Measurements from ENCODE around the gene MDGA2.

GRCh38 chr14:47509957-47510356 is 165.4 kb downstream of the MDGA2 start:
- TF ChIP-seq, protein P1, sequence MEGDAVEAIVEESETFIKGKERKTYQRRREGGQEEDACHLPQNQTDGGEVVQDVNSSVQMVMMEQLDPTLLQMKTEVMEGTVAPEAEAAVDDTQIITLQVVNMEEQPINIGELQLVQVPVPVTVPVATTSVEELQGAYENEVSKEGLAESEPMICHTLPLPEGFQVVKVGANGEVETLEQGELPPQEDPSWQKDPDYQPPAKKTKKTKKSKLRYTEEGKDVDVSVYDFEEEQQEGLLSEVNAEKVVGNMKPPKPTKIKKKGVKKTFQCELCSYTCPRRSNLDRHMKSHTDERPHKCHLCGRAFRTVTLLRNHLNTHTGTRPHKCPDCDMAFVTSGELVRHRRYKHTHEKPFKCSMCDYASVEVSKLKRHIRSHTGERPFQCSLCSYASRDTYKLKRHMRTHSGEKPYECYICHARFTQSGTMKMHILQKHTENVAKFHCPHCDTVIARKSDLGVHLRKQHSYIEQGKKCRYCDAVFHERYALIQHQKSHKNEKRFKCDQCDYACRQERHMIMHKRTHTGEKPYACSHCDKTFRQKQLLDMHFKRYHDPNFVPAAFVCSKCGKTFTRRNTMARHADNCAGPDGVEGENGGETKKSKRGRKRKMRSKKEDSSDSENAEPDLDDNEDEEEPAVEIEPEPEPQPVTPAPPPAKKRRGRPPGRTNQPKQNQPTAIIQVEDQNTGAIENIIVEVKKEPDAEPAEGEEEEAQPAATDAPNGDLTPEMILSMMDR (IDR thresholded peaks at IDR 0.05): no peak
- TF ChIP-seq POLR2AphosphoS5 (IDR thresholded peaks at IDR 0.05) (no peak), POLR2A (IDR thresholded peaks at IDR 0.05) (no peak)

All from stomach (tissue), 4 donors.